IgD-negative memory B cell (primary cell): ENCODE measurements around the gene CATSPER3. TPM values are rescaled to one million over a fixed set of nuclear protein-coding genes. Genes with fewer than 3 reads are reported as not detected.
"Not testable (repeated sequence)": the region's sequence is repeated elsewhere in the genome, so short reads cannot be mapped to it uniquely, and the experiment has no call there.

Experiments
- H3K27ac Mint-ChIP-seq, 3 donors: one replicate each; pipeline ENCODE4 v1.8.0; 2020 to 2022; ENCODE audit warnings: mild to moderate bottlenecking in 3 of 3, mixed read lengths in 3 of 3, moderate library complexity in 1 of 3
- H3K27me3 Mint-ChIP-seq: one replicate; pipeline ENCODE4 v1.8.0; 2021; ENCODE audit warnings: mixed read lengths
- H3K36me3 Mint-ChIP-seq: one replicate; pipeline ENCODE4 v1.8.0; 2020; ENCODE audit warnings: mild to moderate bottlenecking, mixed read lengths
- H3K4me1 Mint-ChIP-seq, 3 donors: one replicate each; pipeline ENCODE4 v1.8.0; 2020 to 2022; ENCODE audit warnings: mixed read lengths in 3 of 3, mild to moderate bottlenecking in 1 of 3
- H3K4me3 Mint-ChIP-seq, 4 donors: one replicate each; pipeline ENCODE4 v1.8.0; 2020 to 2022; ENCODE audit warnings: mild to moderate bottlenecking in 4 of 4, mixed read lengths in 4 of 4, moderate library complexity in 3 of 4
- H3K9me3 Mint-ChIP-seq, 3 donors: one replicate each; pipeline ENCODE4 v1.8.0; 2020 to 2021; ENCODE audit warnings: mixed read lengths in 3 of 3, mild to moderate bottlenecking in 1 of 3
- polyA plus RNA-seq: library from polyadenylated mRNA; unstranded; fragments of 300-500 nt; fragmentation: Illumina TruSeq; gene quantifications from one replicate; pipeline ENCODE4 v1.2.3, GENCODE V29; 2021

Gene CATSPER3
- polyA plus RNA-seq, 1 donor from 2014 or later: not detected

- Mint-ChIP-seq H3K4me1 (no peaks in the 10 kb centered on the region), H3K27ac (peak overlapping the region in 1 of 3 donors; percentile 69), H3K36me3 (peaks cover 8% of the 10 kb centered on the region), H3K27me3 (no peaks in the 10 kb centered on the region), H3K9me3 (peaks cover 0 to 5% (median 0%) of the 10 kb centered on the region in 3 donors), H3K4me3 (no peak overlapping the region)
Observed at GRCh38 chr5:134958755-134959154, 9.0 kb upstream of the CATSPER3 start.

- Mint-ChIP-seq H3K9me3 (no peaks in the 10 kb centered on the region), H3K4me3 (no peak overlapping the region), H3K36me3 (peaks cover 8% of the 10 kb centered on the region), H3K27me3 (no peaks in the 10 kb centered on the region), H3K4me1 (no peaks in the 10 kb centered on the region), H3K27ac (no peak overlapping the region)
Observed at GRCh38 chr5:134963098-134963497, 4.6 kb upstream of the CATSPER3 start.

GRCh38 chr5:134964359-134965270 lies 3.1 kb upstream of the CATSPER3 start:
- H3K4me3 Mint-ChIP-seq: no peak overlapping the region
- no peaks in the 10 kb centered on the region for H3K4me1 Mint-ChIP-seq
- no peaks in the 10 kb centered on the region for H3K27me3 Mint-ChIP-seq
- H3K36me3 Mint-ChIP-seq: peaks cover 8% of the 10 kb centered on the region
- no peak overlapping the region for H3K27ac Mint-ChIP-seq
- H3K9me3 Mint-ChIP-seq: no peaks in the 10 kb centered on the region

- Mint-ChIP-seq H3K27ac (no peak overlapping the region), H3K27me3 (no peaks in the 10 kb centered on the region), H3K36me3 (peaks cover 7% of the 10 kb centered on the region), H3K4me1 (no peaks in the 10 kb centered on the region), H3K9me3 (no peaks in the 10 kb centered on the region), H3K4me3 (no peak overlapping the region)
Observed at GRCh38 chr5:134965271-134965825, 2.4 kb upstream of the CATSPER3 start.

DNA sequence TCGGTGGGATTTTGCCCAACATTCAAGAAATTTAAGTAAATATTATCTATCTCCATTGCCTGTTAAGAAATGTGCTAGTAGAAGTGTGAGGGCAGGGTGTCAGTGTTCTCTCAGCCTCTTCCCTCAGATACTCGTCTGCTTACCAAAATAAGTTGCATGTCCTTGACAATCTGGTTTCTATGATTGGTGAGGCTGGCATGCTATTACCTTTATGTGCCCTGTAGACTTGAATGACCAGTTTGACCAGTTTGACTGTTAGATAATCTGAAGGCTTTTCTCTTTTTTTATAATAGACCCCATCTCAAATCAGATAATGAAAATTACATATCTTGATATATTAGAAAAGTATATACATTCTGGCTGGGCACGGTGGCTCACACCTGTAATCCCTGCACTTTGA lies 348 bp downstream of the CATSPER3 start:
- H3K36me3 Mint-ChIP-seq: peaks cover 6% of the 10 kb centered on the region
- H3K4me1 Mint-ChIP-seq: no peaks in the 10 kb centered on the region
- no peak overlapping the region for H3K4me3 Mint-ChIP-seq
- no peaks in the 10 kb centered on the region for H3K27me3 Mint-ChIP-seq
- no peak overlapping the region for H3K27ac Mint-ChIP-seq
- no peaks in the 10 kb centered on the region for H3K9me3 Mint-ChIP-seq

DNA sequence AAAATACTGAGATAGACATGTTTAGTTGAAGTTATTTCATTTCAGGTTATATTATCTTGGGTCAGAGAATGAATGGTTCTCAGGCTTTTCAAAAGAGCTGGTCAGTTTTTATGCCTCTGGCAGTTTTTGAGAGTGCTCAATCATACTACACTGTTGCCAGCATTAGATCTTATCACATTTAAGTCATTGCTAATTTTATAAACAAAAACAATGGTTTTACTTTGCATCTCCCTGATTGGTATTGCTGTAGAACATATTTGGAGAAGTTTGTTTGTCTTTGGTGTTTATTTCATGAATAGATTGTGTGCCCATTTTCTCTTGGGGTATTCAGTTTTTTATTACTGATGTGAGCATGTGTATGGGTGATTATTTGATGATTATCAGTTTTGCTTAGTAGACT lies 1.5 kb downstream of the CATSPER3 start:
- Mint-ChIP-seq H3K27me3 (no peaks in the 10 kb centered on the region), H3K36me3 (peaks cover 6% of the 10 kb centered on the region), H3K4me3 (no peak overlapping the region), H3K4me1 (no peaks in the 10 kb centered on the region), H3K27ac (no peak overlapping the region), H3K9me3 (peaks cover 0 to 4% (median 0%) of the 10 kb centered on the region in 3 donors)

- Mint-ChIP-seq H3K4me3 (no peak overlapping the region), H3K4me1 (no peaks in the 10 kb centered on the region), H3K36me3 (peaks cover 17% of the 10 kb centered on the region), H3K27ac (no peak overlapping the region), H3K9me3 (peaks cover 8 to 26% (median 13%) of the 10 kb centered on the region in 3 donors), H3K27me3 (no peaks in the 10 kb centered on the region)
Observed at GRCh38 chr5:134975078-134975715, 7.5 kb downstream of the CATSPER3 start.

DNA sequence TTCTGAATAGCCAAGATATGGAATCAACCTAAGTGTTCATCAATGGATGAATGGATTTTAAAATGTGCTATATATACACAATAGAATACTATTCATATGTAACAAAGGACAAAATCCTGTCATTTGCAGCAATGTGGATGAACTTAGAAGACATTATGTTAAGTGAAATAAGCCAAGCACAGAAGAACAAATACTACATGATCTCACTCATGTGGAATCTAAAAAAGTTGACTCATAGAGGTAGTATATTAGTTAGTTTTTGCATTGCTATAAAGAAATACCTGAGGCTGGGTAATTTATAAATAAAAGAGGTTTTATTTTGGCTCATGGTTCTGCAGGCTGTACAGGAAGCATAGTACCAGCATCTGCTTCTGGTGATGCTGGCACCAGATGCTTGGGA lies 8.1 kb downstream of the CATSPER3 start:
- Mint-ChIP-seq H3K27ac (no peak overlapping the region), H3K27me3 (no peaks in the 10 kb centered on the region), H3K9me3 (peaks cover 8 to 26% (median 13%) of the 10 kb centered on the region in 3 donors), H3K4me3 (no peak overlapping the region), H3K4me1 (no peaks in the 10 kb centered on the region), H3K36me3 (peaks cover 17% of the 10 kb centered on the region)

- Mint-ChIP-seq H3K27ac (no peak overlapping the region), H3K4me1 (no peaks in the 10 kb centered on the region), H3K4me3 (no peak overlapping the region), H3K36me3 (peaks cover 15% of the 10 kb centered on the region), H3K27me3 (no peaks in the 10 kb centered on the region), H3K9me3 (peaks cover 8 to 32% (median 19%) of the 10 kb centered on the region in 3 donors)
Observed at GRCh38 chr5:134976841-134977240, 9.1 kb downstream of the CATSPER3 start.

DNA sequence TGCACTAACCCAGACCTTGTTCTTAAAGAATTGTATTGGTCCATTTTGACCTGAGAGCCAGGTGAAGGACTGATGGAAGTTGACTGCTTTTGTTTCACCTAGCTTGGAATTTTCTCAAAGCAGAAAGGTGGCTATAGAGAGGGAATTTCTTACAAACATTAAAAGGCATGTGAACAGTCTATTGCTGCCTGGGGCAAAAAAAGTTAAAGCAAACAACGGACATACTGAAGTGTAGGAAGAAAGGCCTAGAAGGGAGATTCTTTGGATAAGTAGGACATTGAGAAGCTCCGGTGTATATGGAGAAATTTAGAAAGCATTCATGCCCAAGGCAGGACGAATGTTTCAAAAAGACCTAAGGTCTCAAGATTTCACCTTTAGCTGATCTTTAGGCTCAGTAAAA lies 11.7 kb downstream of the CATSPER3 start:
- Mint-ChIP-seq H3K36me3 (peaks cover 17% of the 10 kb centered on the region), H3K9me3 (peaks cover 11 to 51% (median 29%) of the 10 kb centered on the region in 3 donors), H3K4me3 (peak overlapping the region in 1 of 4 donors; percentile 5), H3K4me1 (no peaks in the 10 kb centered on the region), H3K27me3 (no peaks in the 10 kb centered on the region), H3K27ac (no peak overlapping the region)

DNA sequence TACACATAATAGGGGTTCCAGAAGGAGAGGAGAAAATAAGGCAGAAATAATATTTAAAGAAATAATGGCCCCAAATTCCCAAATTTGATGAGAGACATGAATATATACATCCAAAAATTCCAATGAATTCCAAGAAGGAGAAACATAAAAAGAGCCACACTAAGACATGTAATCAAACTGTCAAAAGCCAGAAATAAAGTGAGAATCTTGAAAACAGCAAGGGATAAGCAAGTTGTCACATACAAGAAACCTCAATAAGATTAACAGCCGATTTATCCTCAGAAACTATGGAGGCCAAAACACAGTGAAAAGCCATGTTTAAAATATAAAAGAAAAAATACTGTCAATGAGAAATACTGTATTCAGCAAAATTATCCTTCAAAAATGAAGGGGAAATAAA lies 14.5 kb downstream of the CATSPER3 start:
- no peaks in the 10 kb centered on the region for H3K4me1 Mint-ChIP-seq
- no peak overlapping the region for H3K27ac Mint-ChIP-seq
- no peak overlapping the region for H3K4me3 Mint-ChIP-seq
- peaks cover 4% of the 10 kb centered on the region for H3K27me3 Mint-ChIP-seq
- peaks cover 7% of the 10 kb centered on the region for H3K36me3 Mint-ChIP-seq
- H3K9me3 Mint-ChIP-seq: peaks cover 9 to 42% (median 26%) of the 10 kb centered on the region in 3 donors

GRCh38 chr5:134989266-134989830 lies 21.6 kb downstream of the CATSPER3 start:
- H3K9me3 Mint-ChIP-seq: peaks cover 0 to 7% (median 0%) of the 10 kb centered on the region in 3 donors

DNA sequence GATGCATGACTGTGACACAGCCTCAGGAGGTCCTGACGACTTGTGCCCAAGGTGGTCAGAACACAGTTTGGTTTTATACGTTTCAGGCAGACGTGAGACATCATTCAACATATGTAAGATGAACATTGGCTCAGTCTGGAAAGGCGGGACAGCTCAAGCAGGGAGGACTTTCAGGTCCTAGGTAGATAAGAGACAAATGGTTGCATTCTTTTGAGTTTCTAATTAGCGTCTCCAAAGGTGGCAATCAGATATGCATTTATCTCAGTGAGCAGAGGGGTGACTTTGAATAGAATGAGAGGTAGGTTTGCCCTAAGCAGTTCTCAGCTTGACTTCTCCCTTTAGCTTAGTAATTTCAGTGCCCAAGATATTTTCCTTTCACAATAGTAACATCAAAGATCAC lies 22.5 kb downstream of the CATSPER3 start:
- H3K4me1 Mint-ChIP-seq: peaks cover 10 to 13% (median 12%) of the 10 kb centered on the region in 3 donors
- not testable (repeated sequence) for H3K27me3 Mint-ChIP-seq, H3K9me3 Mint-ChIP-seq, H3K36me3 Mint-ChIP-seq, H3K4me3 Mint-ChIP-seq, H3K27ac Mint-ChIP-seq

More at GRCh38 chr5:134989266-134989830, 21.6 kb downstream of the CATSPER3 start:
- Mint-ChIP-seq H3K36me3 (no peaks in the 10 kb centered on the region), H3K27me3 (peaks cover 4% of the 10 kb centered on the region), H3K27ac (no peak overlapping the region), H3K4me1 (peaks cover 2 to 5% (median 4%) of the 10 kb centered on the region in 3 donors), H3K4me3 (no peak overlapping the region)

DNA sequence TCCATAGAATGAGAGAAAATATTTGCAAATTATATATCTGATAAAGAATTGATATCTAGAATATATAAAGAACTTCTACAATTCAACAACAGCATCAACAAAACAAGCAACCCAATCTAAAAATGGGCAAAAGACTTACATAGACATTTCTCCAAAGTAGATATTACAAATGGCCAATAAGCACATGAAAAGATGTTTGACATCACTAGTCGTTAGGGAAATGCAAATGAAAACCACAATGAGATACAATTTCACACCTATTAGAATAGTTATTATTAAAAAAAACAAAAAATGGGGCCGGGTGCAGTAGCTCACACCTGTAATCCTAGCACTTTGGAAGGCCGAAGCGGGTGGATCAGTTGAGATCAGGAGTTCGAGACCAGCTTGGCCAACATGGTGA lies 24.4 kb downstream of the CATSPER3 start:
- no peaks in the 10 kb centered on the region for H3K27me3 Mint-ChIP-seq
- peaks cover 14 to 16% (median 16%) of the 10 kb centered on the region in 3 donors for H3K4me1 Mint-ChIP-seq
- H3K9me3 Mint-ChIP-seq: peaks cover 0 to 6% (median 0%) of the 10 kb centered on the region in 3 donors
- no peak overlapping the region for H3K27ac Mint-ChIP-seq
- no peak overlapping the region for H3K4me3 Mint-ChIP-seq
- no peaks in the 10 kb centered on the region for H3K36me3 Mint-ChIP-seq

DNA sequence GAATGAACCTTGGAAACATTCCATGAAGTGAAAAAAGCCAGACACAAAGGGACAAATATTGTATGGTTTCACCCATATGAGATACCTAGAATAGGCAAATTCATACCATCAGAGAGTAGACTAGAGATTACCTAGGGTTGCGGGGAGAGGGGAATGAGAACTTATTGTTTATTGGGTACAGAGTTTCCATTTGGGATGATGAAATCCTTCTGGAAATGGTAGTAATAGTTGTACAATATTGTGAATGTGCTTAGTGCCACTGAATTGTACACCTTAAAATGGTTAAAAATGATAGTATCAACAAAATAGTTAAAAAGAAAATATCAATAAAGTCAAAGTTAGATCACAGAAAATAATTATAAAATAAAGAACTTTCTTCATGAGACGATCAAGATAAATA lies 25.5 kb downstream of the CATSPER3 start:
- H3K27ac Mint-ChIP-seq: no peak overlapping the region
- no peak overlapping the region for H3K4me3 Mint-ChIP-seq
- H3K4me1 Mint-ChIP-seq: peaks cover 14 to 16% (median 16%) of the 10 kb centered on the region in 3 donors
- H3K27me3 Mint-ChIP-seq: no peaks in the 10 kb centered on the region
- H3K36me3 Mint-ChIP-seq: no peaks in the 10 kb centered on the region
- peaks cover 0 to 6% (median 0%) of the 10 kb centered on the region in 3 donors for H3K9me3 Mint-ChIP-seq
